Activated naive CD8-positive, alpha-beta T cell treated with anti-CD3 and anti-CD28 coated beads for 36 hours (primary cell): ENCODE results near the gene OVCH2. TPM values are rescaled to one million over a fixed set of nuclear protein-coding genes. Genes with fewer than 3 reads are reported as not detected.
A peak's percentile ranks its signal among the peaks of the same experiment; 100 is the strongest.
"Not testable (repeated sequence)": the region's sequence is repeated elsewhere in the genome, so short reads cannot be mapped to it uniquely, and the experiment has no call there.

Source experiments
- DNase-seq: peaks from one replicate; pipeline ENCODE4 v3.0.0; 2021
- H3K27ac Mint-ChIP-seq: one replicate; pipeline ENCODE4 v1.8.0; 2022; ENCODE audit warnings: mild to moderate bottlenecking, moderate library complexity, mixed read lengths
- H3K27me3 Mint-ChIP-seq: one replicate; pipeline ENCODE4 v1.8.0; 2022; ENCODE audit warnings: mild to moderate bottlenecking, mixed read lengths
- H3K36me3 Mint-ChIP-seq: one replicate; pipeline ENCODE4 v1.8.0; 2021; ENCODE audit warnings: mild to moderate bottlenecking, mixed read lengths
- H3K4me1 Mint-ChIP-seq: one replicate; pipeline ENCODE4 v1.8.0; 2021; ENCODE audit warnings: mixed read lengths
- H3K4me3 Mint-ChIP-seq: one replicate; pipeline ENCODE4 v1.8.0; 2022; ENCODE audit warnings: mild to moderate bottlenecking, moderate library complexity, mixed read lengths
- H3K9me3 Mint-ChIP-seq: one replicate; pipeline ENCODE4 v1.8.0; 2022; ENCODE audit warnings: mixed read lengths
- total RNA-seq, 2 experiments: library from RNA; stranded (reverse); gene quantifications; one replicate each; pipeline ENCODE4 v1.2.3, GENCODE V29; 2021

Gene OVCH2, protein sequence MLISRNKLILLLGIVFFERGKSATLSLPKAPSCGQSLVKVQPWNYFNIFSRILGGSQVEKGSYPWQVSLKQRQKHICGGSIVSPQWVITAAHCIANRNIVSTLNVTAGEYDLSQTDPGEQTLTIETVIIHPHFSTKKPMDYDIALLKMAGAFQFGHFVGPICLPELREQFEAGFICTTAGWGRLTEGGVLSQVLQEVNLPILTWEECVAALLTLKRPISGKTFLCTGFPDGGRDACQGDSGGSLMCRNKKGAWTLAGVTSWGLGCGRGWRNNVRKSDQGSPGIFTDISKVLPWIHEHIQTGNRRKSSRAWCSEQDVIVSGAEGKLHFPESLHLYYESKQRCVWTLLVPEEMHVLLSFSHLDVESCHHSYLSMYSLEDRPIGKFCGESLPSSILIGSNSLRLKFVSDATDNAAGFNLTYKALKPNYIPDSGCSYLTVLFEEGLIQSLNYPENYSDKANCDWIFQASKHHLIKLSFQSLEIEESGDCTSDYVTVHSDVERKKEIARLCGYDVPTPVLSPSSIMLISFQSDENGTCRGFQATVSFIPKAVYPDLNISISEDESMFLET
- not detected for total RNA-seq

DNA sequence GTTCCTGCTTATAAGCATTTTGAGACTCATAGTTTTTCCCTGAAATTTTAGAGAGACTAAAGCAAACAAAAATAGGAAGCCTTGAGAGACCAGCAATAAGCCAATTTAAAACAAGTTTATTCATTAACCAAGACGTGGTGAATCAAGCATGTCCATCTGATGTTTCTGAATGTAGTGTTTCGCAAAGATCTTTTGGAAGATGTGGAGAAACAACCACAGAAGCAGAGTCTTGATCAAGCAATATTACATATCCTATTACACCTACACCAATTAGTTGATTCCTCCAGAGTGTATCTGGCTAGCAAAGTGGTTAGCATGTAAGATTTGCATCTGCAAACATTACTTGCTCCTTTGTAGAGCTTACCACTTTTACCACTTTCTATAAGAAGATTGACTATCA is at the start of gene OVCH2:
Gene OVCH2, minus strand, starts transcription at position 101 of the 400 bp plus-strand sequence. Its CDS starts 83 bp downstream, at position 18.
- Mint-ChIP-seq H3K27ac (no peak within 1 kb of the TSS), H3K27me3 (peaks cover 31% of the 10 kb centered on the region), H3K4me1 (no peaks in the 10 kb centered on the region), H3K9me3 (no peaks in the 10 kb centered on the region), H3K36me3 (no peaks in the 10 kb centered on the region), H3K4me3 (no peak within 1 kb of the TSS)
- no peak for DNase-seq

- H3K9me3 Mint-ChIP-seq = no peaks in the 10 kb centered on the region
- no peaks in the 10 kb centered on the region for H3K36me3 Mint-ChIP-seq
- DNase-seq = no peak
- peaks cover 12% of the 10 kb centered on the region for H3K27me3 Mint-ChIP-seq
- no peak overlapping the region for H3K4me3 Mint-ChIP-seq
- no peak overlapping the region for H3K27ac Mint-ChIP-seq
- H3K4me1 Mint-ChIP-seq = peaks cover 5% of the 10 kb centered on the region
These were observed 43.2 kb upstream of the OVCH2 start for GRCh38 chr11:7749456-7749855.

- not testable (repeated sequence) for H3K9me3 Mint-ChIP-seq, H3K4me1 Mint-ChIP-seq, DNase-seq, H3K27ac Mint-ChIP-seq, H3K4me3 Mint-ChIP-seq, H3K36me3 Mint-ChIP-seq
- H3K27me3 Mint-ChIP-seq = peaks cover 31% of the 10 kb centered on the region
These were observed 28.5 kb upstream of the OVCH2 start for GRCh38 chr11:7734767-7735166.

GRCh38 chr11:7714786-7715185 is 8.5 kb upstream of the OVCH2 start:
- H3K4me1 Mint-ChIP-seq = peaks cover 5% of the 10 kb centered on the region
- H3K27ac Mint-ChIP-seq = no peak overlapping the region
- H3K4me3 Mint-ChIP-seq = no peak overlapping the region
- no peak for DNase-seq
- H3K36me3 Mint-ChIP-seq = no peaks in the 10 kb centered on the region
- peaks cover 10% of the 10 kb centered on the region for H3K9me3 Mint-ChIP-seq
- peaks cover 36% of the 10 kb centered on the region for H3K27me3 Mint-ChIP-seq

DNA sequence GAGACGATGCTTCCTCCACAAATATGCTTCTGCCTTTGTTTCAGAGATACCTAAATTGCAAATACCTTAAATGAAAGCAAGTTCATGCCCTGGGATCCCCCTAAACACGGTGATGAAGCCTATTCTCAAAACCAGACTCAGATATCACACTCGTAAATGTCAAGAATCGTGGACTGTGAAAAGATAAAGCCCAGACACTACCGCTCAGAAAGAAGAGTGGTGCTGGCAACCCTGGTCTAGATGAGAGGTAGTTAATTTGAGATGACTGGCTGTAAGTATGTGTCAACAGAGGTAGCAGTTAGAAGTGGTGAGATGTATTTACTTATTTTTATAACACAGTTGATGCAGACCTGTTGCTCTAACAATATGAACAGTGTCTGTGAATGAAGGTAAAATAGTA is 2.5 kb downstream of the OVCH2 start:
- Mint-ChIP-seq H3K27me3 (peaks cover 17% of the 10 kb centered on the region), H3K27ac (no peak overlapping the region), H3K36me3 (no peaks in the 10 kb centered on the region), H3K9me3 (no peaks in the 10 kb centered on the region), H3K4me1 (no peaks in the 10 kb centered on the region), H3K4me3 (no peak overlapping the region)
- DNase-seq = no peak

GRCh38 chr11:7696424-7696823 is 9.9 kb downstream of the OVCH2 start:
- DNase-seq = no peak
- H3K4me3 Mint-ChIP-seq = no peak overlapping the region
- no peaks in the 10 kb centered on the region for H3K36me3 Mint-ChIP-seq
- no peaks in the 10 kb centered on the region for H3K9me3 Mint-ChIP-seq
- H3K27me3 Mint-ChIP-seq = peaks cover 16% of the 10 kb centered on the region
- peaks cover 5% of the 10 kb centered on the region for H3K4me1 Mint-ChIP-seq
- no peak overlapping the region for H3K27ac Mint-ChIP-seq

GRCh38 chr11:7694235-7694634 is 12.0 kb downstream of the OVCH2 start:
- H3K36me3 Mint-ChIP-seq = no peaks in the 10 kb centered on the region
- peaks cover 9% of the 10 kb centered on the region for H3K4me1 Mint-ChIP-seq
- no peak overlapping the region for H3K27ac Mint-ChIP-seq
- peaks cover 16% of the 10 kb centered on the region for H3K27me3 Mint-ChIP-seq
- DNase-seq = no peak
- no peak overlapping the region for H3K4me3 Mint-ChIP-seq
- H3K9me3 Mint-ChIP-seq = no peaks in the 10 kb centered on the region

DNA sequence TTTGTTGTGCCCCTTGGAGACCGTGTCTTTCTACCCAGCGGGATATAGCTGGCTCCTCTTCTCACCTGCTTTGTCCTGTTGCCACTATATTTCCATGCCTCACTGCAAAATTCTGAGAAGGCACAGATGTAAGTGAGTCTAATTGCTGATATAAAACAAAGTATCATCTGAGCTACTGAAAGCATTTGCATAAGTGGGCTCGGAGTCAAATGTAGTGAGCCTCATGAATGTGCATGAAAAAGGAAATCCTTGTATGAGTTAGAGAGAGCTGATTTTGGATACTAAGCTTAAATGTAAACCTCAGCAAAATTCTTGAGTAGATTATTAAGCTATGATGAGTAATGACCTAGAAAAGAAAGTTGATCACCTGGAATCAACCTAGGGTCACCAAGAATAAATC is 13.9 kb downstream of the OVCH2 start:
- H3K36me3 Mint-ChIP-seq = no peaks in the 10 kb centered on the region
- H3K27ac Mint-ChIP-seq = no peak overlapping the region
- no peaks in the 10 kb centered on the region for H3K9me3 Mint-ChIP-seq
- H3K27me3 Mint-ChIP-seq = peaks cover 24% of the 10 kb centered on the region
- H3K4me1 Mint-ChIP-seq = peaks cover 16% of the 10 kb centered on the region
- no peak for DNase-seq
- no peak overlapping the region for H3K4me3 Mint-ChIP-seq

DNA sequence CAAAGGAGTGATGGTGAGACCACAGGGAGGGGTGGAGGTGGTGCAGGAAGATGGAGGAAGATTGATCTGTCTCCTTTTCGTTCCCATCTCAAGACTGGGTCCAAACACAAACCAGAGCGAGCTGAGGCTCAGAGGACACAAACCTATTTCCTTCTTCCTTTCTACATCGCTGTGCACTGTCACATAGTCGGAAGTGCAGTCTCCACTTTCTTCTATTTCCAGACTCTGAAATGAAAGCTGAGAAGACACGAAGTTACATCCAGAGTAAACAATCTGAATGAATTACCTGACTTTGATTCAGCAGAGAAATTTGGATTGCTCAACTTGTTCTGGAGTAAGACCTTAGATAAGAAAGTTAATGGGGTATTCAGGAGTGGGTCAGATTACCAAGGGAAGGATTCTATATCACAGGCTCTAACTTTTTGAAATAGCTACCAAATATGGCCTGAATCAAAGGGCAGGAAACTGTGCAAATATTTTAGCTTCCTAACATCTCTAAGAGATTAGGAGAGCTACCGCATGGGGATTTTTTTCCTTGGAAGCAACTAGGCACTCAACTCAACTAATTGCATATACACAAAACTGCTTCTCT is 14.4 kb downstream of the OVCH2 start:
- H3K36me3 Mint-ChIP-seq = no peaks in the 10 kb centered on the region
- H3K4me1 Mint-ChIP-seq = peaks cover 17% of the 10 kb centered on the region
- DNase-seq = no peak
- H3K9me3 Mint-ChIP-seq = no peaks in the 10 kb centered on the region
- peak overlapping the region; percentile 3 for H3K4me3 Mint-ChIP-seq
- H3K27me3 Mint-ChIP-seq = peaks cover 24% of the 10 kb centered on the region
- peak overlapping the region; percentile 5 for H3K27ac Mint-ChIP-seq

DNA sequence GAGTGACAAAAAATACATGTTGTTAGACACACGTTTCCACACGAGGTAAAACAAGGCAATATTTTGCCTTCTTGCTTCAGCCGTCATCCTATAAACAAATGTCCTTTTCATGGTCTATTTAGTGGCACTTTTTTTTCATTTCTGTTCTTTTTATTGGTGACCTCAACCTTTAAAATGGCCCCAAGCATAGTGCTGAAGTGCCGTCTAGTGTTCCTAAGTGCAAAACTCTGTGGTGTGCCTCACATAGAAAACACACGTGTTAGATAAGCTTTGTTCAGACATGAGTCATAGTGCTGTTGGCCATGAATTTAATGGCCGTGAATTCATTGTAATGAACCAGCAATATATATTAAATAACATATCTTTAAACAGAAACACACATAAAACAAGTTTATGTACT is 15.6 kb downstream of the OVCH2 start:
- DNase-seq = no peak
- Mint-ChIP-seq H3K4me1 (peaks cover 17% of the 10 kb centered on the region), H3K36me3 (no peaks in the 10 kb centered on the region), H3K4me3 (no peak overlapping the region), H3K27me3 (peaks cover 25% of the 10 kb centered on the region), H3K9me3 (no peaks in the 10 kb centered on the region), H3K27ac (no peak overlapping the region)

DNA sequence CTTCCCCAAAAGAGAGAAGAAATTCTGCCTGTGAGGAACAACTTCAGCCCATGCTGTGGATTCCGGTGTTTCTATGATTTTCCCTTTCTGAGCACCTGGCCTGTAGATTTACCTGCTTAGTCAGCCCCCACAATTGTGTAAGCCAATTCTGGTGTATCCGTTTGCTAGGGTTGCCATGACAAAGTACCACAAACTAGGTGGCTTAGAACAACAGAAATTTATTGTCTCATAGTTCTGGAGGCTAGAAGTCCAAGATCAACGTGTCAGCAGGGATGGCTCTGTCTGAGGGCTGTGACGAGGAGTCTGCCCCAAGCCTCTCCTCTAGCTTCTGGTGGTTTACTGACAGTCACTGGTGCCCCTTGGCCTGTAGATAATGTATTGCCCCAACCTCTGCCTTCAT is 17.0 kb downstream of the OVCH2 start:
- Mint-ChIP-seq H3K4me3 (no peak overlapping the region), H3K4me1 (peaks cover 17% of the 10 kb centered on the region), H3K27ac (no peak overlapping the region), H3K36me3 (no peaks in the 10 kb centered on the region), H3K9me3 (no peaks in the 10 kb centered on the region), H3K27me3 (peaks cover 26% of the 10 kb centered on the region)
- no peak for DNase-seq

DNA sequence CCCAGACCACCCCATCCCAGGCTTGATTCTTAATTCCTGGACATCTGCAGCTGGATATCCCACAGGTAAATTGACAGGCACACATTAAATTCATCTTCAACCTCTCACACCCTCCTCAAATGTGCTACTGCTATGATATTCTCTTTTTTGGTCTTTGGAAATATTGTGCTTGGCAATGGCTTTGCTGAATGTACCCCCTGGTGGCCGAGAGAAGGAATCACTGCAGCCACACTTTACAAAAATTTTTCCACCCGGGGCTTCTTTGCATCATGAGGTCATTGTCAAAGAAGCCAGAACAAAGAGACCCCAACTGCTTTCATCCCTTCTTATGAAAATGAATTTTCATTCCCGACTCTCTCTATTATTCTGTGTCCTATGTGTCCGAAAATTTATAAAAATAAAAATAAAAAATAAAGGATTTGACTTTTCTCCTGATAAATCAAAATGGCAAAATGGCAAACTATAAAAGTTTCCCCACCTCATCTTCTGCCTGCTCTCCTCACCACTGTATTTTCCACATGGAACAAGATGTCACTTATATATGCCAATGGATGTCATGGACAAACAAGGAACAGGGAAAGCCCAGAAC is 17.9 kb downstream of the OVCH2 start:
- Mint-ChIP-seq H3K27me3 (peaks cover 17% of the 10 kb centered on the region), H3K9me3 (no peaks in the 10 kb centered on the region), H3K4me1 (peaks cover 17% of the 10 kb centered on the region), H3K4me3 (no peak overlapping the region), H3K36me3 (no peaks in the 10 kb centered on the region), H3K27ac (peak overlapping the region; percentile 5)
- DNase-seq = peak; percentile 24

- Mint-ChIP-seq H3K9me3 (no peaks in the 10 kb centered on the region), H3K4me1 (peaks cover 17% of the 10 kb centered on the region), H3K27me3 (peaks cover 12% of the 10 kb centered on the region), H3K27ac (no peak overlapping the region), H3K36me3 (no peaks in the 10 kb centered on the region), H3K4me3 (no peak overlapping the region)
- DNase-seq = no peak
These were observed 18.9 kb downstream of the OVCH2 start for GRCh38 chr11:7687386-7687785.

- DNase-seq = no peak
- Mint-ChIP-seq H3K27me3 (peaks cover 12% of the 10 kb centered on the region), H3K4me3 (no peak overlapping the region), H3K27ac (no peak overlapping the region), H3K36me3 (no peaks in the 10 kb centered on the region), H3K4me1 (peaks cover 15% of the 10 kb centered on the region), H3K9me3 (no peaks in the 10 kb centered on the region)
These were observed 19.5 kb downstream of the OVCH2 start for GRCh38 chr11:7686761-7687160.

- Mint-ChIP-seq H3K27me3 (peaks cover 27% of the 10 kb centered on the region), H3K27ac (no peak overlapping the region), H3K36me3 (peaks cover 3% of the 10 kb centered on the region), H3K4me3 (no peak overlapping the region), H3K4me1 (peaks cover 6% of the 10 kb centered on the region), H3K9me3 (no peaks in the 10 kb centered on the region)
- DNase-seq = no peak
These were observed 22.7 kb downstream of the OVCH2 start for GRCh38 chr11:7683571-7683970.
